IPS-15b (cell line): ENCODE measurements around the gene ZFYVE21.

Source experiments
- H3K27me3 ChIP-seq: one replicate; pipeline ENCODE4 v1.6.1; 2013; ENCODE audit warnings: low read length; ENCODE audit not compliant: control insufficient read depth, insufficient read depth
- H3K36me3 ChIP-seq: one replicate; pipeline ENCODE4 v1.6.1; 2013; ENCODE audit warnings: low read length; ENCODE audit not compliant: control insufficient read depth, insufficient read depth
- H3K4me1 ChIP-seq: one replicate; pipeline ENCODE4 v1.6.1; 2013; ENCODE audit warnings: mild to moderate bottlenecking, low read length; ENCODE audit not compliant: control insufficient read depth, insufficient read depth
- H3K4me3 ChIP-seq: one replicate; pipeline ENCODE4 v1.5.1; 2013; ENCODE audit warnings: low read depth, low read length
- H3K9ac ChIP-seq: one replicate; pipeline ENCODE4 v1.6.1; 2013; ENCODE audit warnings: low read depth, mild to moderate bottlenecking, low read length
- H3K9me3 ChIP-seq: one replicate; pipeline ENCODE4 v1.6.1; 2013; ENCODE audit warnings: mild to moderate bottlenecking, low read length; ENCODE audit not compliant: control insufficient read depth, insufficient read depth

Gene ZFYVE21

DNA sequence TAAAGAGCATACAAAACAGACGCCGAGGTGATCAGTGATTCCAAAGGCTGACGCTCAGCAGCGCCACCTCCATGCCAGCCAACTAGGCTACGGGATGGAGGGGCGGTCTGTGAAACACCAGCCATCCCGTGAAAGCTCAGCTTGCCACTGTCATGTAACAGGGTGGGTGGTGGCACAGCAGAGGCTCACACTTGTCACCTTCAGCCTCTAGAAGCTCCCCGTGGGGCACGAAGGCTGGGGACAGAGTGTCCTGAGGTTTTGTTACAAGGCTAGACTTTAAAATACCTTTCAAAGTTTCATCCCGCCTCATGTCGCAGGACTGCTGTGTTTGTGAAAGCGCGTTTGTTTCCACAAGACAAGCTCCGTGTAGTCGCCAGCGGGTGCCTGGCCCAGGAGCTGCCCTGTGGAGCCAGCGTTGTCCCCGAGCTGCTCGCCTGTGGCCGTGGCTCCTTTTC is 21.0 kb upstream of the ZFYVE21 start:
- peaks cover 28% of the 10 kb centered on the region for H3K36me3 ChIP-seq
- no peak overlapping the region for H3K9ac ChIP-seq
- H3K4me3 ChIP-seq, result no peak overlapping the region
- no peaks in the 10 kb centered on the region for H3K27me3 ChIP-seq
- no peaks in the 10 kb centered on the region for H3K4me1 ChIP-seq
- no peaks in the 10 kb centered on the region for H3K9me3 ChIP-seq

DNA sequence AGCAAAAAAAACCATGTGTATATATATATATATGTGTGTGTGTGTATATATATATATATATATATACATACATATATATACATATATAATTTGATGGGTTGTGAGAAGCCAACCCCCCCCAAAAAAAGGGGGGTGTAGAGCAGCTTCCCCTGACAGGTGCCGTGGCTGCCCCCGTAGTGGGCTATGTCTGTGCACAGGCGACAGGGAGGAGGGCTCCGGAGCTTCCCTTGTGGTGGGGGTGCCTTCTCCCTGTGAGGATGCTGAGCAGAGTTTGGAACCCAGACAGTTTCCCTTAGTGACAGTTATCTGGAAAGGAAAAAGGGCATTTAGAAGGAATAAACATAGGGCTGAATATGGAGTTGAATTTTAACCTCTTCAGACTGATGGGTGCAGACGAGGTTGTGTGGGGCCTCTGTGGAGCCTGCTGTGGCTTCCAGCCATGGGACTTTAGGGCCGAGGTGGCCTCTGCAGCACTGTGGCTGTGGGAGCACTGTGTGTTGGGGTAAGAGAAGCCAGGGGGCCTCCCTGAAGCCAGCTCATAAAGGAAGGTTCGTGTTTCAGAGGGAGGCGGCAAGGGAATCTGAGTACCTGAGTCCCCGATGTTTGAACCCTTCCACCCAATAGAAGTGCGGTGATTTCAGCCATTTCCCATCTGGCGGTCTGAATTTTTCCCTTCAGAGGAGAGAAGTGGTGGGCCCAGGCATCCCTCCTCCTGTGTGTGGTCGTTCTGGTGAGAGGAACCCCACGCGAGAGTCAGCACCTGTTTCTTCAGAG is 20.1 kb upstream of the ZFYVE21 start:
- Histone ChIP-seq H3K4me1 (no peaks in the 10 kb centered on the region), H3K36me3 (peaks cover 32% of the 10 kb centered on the region)

GRCh38 chr14:103696070-103696402 is 19.6 kb upstream of the ZFYVE21 start:
- Histone ChIP-seq H3K4me1 (no peaks in the 10 kb centered on the region), H3K27me3 (no peaks in the 10 kb centered on the region), H3K4me3 (no peak overlapping the region), H3K9me3 (no peaks in the 10 kb centered on the region), H3K9ac (no peak overlapping the region), H3K36me3 (peaks cover 35% of the 10 kb centered on the region)

More for the DNA sequence above, 20.1 kb upstream of the ZFYVE21 start:
- no peaks in the 10 kb centered on the region for H3K9me3 ChIP-seq
- H3K4me3 ChIP-seq, result no peak overlapping the region
- H3K9ac ChIP-seq, result no peak overlapping the region
- H3K27me3 ChIP-seq, result no peaks in the 10 kb centered on the region

DNA sequence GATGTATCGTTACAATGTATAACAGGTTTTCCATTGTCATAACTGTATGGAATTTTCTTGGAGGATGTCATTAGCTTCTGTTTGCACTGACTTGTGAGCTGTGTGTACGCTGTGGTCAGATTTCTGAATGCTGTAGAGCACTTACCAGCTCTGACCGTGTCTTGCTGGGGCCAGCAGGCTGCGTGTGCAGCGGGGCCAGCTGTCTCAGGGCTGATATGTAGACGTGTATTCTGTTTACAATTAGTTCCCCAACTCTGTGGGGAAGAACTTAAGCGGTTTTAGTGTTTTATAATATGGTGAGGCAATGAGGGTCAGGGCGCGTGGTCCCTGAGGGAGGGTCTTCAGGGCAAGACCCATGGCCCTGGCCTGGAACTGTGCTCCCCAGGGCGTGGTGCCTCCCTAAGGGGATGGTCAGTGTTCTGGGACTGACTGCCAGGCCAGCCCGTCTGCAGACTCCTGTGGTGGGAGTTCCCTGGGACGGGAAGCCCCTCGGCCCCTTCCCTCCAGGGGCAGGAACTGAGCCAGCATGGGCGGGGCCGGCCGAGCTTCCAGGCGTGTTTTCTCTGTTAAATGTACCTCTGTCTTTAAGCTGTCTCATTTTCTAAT is 19.0 kb upstream of the ZFYVE21 start:
- H3K4me1 ChIP-seq, result no peaks in the 10 kb centered on the region
- H3K36me3 ChIP-seq, result peaks cover 38% of the 10 kb centered on the region
- H3K4me3 ChIP-seq, result no peak overlapping the region
- no peak overlapping the region for H3K9ac ChIP-seq
- H3K27me3 ChIP-seq, result no peaks in the 10 kb centered on the region
- H3K9me3 ChIP-seq, result no peaks in the 10 kb centered on the region

DNA sequence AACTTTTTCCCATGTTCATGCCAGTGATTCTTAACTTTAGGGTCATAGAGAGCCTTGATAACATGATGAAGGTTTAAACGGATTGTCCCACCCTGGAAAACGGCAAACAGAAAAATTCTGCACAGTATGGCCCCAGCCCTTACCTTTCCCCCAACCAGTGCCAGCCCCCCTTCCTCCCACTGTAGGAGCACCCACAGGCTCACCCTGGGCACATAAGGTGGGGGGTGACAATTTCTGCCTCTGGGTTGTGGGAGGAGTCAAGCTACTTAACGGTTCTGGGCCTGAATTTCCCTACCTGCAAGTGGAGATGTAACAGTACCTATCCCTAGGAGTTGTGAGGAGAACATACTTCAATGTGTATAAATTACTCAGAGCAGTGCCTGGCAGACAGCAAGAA is 18.4 kb upstream of the ZFYVE21 start:
- no peaks in the 10 kb centered on the region for H3K27me3 ChIP-seq
- H3K4me1 ChIP-seq, result no peaks in the 10 kb centered on the region
- no peaks in the 10 kb centered on the region for H3K9me3 ChIP-seq
- H3K9ac ChIP-seq, result no peak overlapping the region
- H3K4me3 ChIP-seq, result no peak overlapping the region
- peaks cover 40% of the 10 kb centered on the region for H3K36me3 ChIP-seq

- Histone ChIP-seq H3K36me3 (peaks cover 44% of the 10 kb centered on the region), H3K9ac (no peak overlapping the region), H3K27me3 (no peaks in the 10 kb centered on the region), H3K4me1 (no peaks in the 10 kb centered on the region), H3K9me3 (no peaks in the 10 kb centered on the region), H3K4me3 (no peak overlapping the region)
Observed at GRCh38 chr14:103697603-103698379, 17.8 kb upstream of the ZFYVE21 start.

GRCh38 chr14:103698380-103699260 is 17.0 kb upstream of the ZFYVE21 start:
- H3K4me1 ChIP-seq, result no peaks in the 10 kb centered on the region
- H3K4me3 ChIP-seq, result no peak overlapping the region
- H3K36me3 ChIP-seq, result peaks cover 44% of the 10 kb centered on the region
- H3K9ac ChIP-seq, result no peak overlapping the region
- no peaks in the 10 kb centered on the region for H3K9me3 ChIP-seq
- H3K27me3 ChIP-seq, result no peaks in the 10 kb centered on the region

- Histone ChIP-seq H3K36me3 (peaks cover 45% of the 10 kb centered on the region), H3K4me1 (no peaks in the 10 kb centered on the region), H3K27me3 (no peaks in the 10 kb centered on the region), H3K9ac (no peak overlapping the region), H3K4me3 (no peak overlapping the region), H3K9me3 (no peaks in the 10 kb centered on the region)
Observed at GRCh38 chr14:103699261-103699661, 16.3 kb upstream of the ZFYVE21 start.

DNA sequence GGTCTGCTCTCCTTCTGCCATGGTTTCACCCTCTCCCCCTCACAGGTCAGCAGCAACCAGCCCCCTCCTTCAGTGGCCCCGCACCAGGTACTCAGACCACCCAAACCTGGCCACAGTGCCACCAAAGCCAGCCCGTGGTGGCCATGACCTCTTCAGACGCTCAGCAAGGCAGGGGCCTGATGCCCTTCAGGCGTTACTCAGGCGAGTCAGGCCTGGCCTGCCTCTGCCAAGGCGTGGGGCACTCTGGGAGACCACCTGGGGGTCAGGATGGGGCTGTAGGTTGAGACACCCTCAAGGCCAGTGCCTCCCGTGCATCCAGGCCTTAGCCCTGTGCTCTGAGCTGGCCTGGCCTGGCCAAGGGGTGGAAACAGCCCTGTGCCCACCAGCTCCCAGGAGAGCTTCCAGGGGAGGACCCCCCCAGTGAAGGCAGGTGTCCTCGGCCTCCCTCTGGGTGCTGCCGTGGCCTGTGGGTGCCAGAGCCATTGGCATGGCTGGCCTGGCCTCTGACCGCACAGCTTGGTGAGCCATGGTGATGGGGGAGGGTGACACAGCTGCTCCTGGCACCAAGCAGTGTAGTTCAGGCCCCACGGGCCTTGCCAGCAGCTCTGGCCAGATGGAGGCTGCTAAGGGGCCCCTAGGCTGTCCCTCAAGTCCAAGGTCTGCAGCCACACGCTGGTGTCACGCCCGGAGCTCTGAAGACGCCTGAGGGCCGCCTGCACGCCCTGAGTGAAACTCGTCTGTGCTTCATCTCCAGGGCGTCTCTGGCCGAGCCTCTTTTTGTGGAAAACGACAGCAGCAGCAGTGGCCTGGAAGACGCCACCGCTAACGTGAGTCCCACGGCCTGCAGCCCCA is 15.5 kb upstream of the ZFYVE21 start:
- Histone ChIP-seq H3K4me1 (no peaks in the 10 kb centered on the region), H3K4me3 (no peak overlapping the region), H3K9me3 (no peaks in the 10 kb centered on the region), H3K36me3 (peaks cover 44% of the 10 kb centered on the region), H3K27me3 (no peaks in the 10 kb centered on the region), H3K9ac (no peak overlapping the region)

DNA sequence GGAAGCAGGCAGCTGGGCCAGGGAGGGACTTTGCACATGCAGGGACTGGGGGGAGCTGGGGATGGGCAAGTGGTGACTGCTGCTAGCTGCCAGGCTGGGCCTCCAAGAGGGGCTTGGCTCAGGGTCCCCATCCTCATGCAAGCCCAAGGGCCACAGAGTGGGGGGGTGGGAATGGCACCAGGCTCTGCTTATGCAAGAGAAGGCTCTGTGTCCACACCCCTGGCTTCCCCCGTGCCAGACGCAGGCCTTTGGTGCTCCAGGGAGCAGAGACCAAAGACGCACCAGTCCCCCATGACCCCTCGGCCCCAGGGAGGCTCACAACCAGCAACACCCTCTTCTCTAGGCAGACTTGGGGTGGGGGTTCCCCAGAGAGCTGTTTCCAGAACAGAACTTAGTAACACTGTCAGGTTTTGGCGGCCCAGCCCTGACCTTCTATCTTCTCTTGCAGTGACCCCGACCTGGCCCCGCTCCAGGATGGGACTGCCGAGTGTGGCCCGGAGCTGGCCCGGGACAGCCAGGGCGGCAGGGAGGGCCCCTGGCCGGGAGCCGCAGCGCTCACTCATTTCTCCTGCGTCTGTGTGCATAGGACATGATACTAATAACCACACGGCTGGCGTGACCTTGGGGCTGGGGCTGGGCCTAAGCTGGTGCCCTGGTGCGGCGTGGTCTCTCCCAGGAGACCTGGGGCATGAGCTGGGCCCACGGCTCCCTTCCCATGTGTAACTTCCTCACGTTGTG is 14.7 kb upstream of the ZFYVE21 start:
- Histone ChIP-seq H3K36me3 (peaks cover 50% of the 10 kb centered on the region), H3K4me3 (no peak overlapping the region), H3K9ac (no peak overlapping the region), H3K4me1 (no peaks in the 10 kb centered on the region), H3K9me3 (no peaks in the 10 kb centered on the region), H3K27me3 (no peaks in the 10 kb centered on the region)
